Epithelial cell of proximal tubule (primary cell): ENCODE data around the gene DYNC1LI1. TPM values are rescaled to one million over a fixed set of nuclear protein-coding genes. Genes with fewer than 3 reads are reported as not detected.

Experiments used
- DNase-seq: peaks from one replicate; pipeline ENCODE4 v3.0.0-alpha.2; 2011; ENCODE audit warnings: low read depth
- H3K4me3 ChIP-seq: 2 replicates; pipeline ENCODE4 v1.5.1; 2011; ENCODE audit warnings: low read depth, mild to moderate bottlenecking, low read length
- total RNA-seq: library from RNA; depleted of rRNA; stranded (reverse); fragments of >200 nt; gene quantifications from 2 replicates; pipeline ENCODE4 v1.2.3, GENCODE V29; 2015
- TF ChIP-seq, protein P1 (sequence below): conservative IDR thresholded peaks from 2 replicates; pipeline ENCODE4 v1.5.1; 2012; ENCODE audit warnings: low read depth, mild to moderate bottlenecking, low read length

The DYNC1LI1 gene
- total RNA-seq, 1 donor from 2014 or later: 40.6 TPM

DNA sequence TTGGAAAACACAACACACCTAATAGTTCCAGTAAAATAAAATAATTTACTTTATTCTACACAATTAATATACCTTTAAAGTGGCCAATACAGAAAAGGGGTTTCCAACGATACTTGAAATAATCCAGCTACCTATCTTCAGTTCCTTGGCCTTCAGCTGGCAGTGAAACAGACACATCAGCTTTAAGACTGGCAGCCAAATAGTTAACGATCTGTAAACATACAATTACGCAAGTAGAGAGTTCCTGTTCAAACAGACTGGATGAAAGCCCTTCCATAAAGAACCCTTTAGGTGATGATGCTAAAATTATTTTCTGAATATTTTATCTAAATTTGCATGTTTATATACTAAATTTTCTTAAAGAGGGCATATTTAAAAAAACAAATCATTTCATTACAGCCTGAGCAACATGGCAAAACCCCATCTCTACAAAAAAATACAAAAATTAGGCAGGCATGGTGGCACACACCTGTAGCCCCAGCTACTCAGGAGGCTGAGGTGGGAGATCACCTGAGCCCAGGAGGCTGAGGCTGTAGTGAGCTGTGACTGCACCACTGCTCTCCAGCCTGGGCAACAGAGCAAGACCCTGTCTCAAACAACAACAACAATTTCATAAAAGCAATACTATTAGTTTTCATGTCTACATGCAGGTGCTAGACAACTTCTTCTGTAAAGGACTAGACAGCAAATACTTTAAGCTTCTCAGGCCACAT lies 12.9 kb downstream of the DYNC1LI1 start:
- H3K4me3 ChIP-seq: no peak overlapping the region
- TF ChIP-seq, protein P1, sequence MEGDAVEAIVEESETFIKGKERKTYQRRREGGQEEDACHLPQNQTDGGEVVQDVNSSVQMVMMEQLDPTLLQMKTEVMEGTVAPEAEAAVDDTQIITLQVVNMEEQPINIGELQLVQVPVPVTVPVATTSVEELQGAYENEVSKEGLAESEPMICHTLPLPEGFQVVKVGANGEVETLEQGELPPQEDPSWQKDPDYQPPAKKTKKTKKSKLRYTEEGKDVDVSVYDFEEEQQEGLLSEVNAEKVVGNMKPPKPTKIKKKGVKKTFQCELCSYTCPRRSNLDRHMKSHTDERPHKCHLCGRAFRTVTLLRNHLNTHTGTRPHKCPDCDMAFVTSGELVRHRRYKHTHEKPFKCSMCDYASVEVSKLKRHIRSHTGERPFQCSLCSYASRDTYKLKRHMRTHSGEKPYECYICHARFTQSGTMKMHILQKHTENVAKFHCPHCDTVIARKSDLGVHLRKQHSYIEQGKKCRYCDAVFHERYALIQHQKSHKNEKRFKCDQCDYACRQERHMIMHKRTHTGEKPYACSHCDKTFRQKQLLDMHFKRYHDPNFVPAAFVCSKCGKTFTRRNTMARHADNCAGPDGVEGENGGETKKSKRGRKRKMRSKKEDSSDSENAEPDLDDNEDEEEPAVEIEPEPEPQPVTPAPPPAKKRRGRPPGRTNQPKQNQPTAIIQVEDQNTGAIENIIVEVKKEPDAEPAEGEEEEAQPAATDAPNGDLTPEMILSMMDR: no peak
- no peak for DNase-seq

DNA sequence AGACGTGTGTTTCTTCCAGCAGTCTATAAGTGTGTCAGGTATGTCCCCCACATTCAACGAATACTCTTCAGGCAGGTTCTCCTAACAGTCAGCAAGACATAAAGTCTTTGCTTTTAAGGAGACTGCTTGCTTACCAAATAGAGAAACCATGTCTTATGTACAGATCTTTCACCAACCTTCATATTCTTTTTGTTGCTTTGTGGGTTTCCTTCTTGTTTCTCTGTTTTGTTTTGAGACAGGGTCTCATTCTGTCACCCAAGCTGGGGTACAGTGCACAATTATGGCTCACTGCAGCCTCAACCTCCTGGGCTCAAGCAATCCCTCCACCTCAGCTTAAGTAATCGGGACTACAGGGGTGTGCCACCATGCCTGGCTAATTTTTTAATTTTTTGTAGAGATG lies 14.3 kb downstream of the DYNC1LI1 start:
- TF ChIP-seq, protein P1: no peak
- DNase-seq: no peak
- H3K4me3 ChIP-seq: no peak overlapping the region

DNA sequence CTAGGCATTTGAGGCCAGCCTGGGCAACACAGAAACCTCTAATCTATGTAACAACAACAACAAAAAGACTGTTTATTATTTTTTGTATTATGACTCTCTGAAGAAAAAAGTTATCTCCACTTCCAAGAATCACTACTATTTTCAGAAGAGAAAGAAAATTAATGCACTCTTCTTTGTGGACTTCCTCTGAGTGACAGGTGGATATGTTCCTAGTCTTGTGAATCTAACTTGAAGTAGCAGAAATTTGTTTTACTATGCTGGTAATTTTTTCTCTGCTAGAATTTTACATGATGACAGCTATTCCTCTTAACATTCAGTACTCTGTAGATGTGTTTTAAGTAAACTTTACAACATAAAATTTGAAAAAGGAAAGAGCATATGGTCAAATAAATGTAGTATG lies 16.7 kb downstream of the DYNC1LI1 start:
- TF ChIP-seq, protein P1: no peak
- no peak overlapping the region for H3K4me3 ChIP-seq
- no peak for DNase-seq

DNA sequence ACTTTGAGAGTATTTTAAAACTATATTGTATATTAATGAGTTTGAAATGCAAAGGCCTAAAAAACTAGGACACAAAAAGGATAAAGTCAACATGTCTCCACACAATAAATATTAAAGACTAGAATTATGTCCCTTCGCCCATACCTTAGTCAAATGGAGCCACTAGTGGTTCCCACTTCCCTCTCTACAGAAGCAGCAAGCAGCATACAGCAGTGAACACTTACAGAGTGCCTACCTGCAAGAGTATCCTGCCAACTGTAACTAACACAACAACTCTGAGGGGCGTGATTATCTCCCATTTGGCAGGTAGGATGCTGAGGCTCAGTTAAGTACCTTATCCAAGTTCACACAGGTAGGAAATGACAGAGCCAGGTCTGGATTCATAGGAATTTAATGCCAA lies 17.2 kb downstream of the DYNC1LI1 start:
- TF ChIP-seq, protein P1: no peak
- no peak for DNase-seq
- no peak overlapping the region for H3K4me3 ChIP-seq

DNA sequence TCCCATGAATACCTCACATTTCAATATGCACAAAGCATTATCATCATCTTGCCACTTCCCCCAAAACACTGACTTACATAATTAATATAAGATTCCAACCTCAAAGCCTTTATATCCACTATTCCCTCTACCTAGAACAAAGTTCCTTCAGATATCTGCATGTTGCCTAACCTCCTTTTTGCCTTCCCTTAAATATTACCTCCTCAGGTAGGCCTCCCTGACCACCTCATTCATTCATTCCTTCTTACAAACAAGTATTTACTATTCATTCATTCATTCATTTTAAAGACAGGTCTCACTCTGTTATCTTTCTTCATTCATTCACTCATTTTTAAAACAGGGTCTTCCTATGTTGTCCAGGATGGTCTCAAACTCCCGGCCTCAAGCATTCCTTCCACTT lies 18.6 kb downstream of the DYNC1LI1 start:
- H3K4me3 ChIP-seq: no peak overlapping the region
- no peak for DNase-seq
- TF ChIP-seq, protein P1: no peak

DNA sequence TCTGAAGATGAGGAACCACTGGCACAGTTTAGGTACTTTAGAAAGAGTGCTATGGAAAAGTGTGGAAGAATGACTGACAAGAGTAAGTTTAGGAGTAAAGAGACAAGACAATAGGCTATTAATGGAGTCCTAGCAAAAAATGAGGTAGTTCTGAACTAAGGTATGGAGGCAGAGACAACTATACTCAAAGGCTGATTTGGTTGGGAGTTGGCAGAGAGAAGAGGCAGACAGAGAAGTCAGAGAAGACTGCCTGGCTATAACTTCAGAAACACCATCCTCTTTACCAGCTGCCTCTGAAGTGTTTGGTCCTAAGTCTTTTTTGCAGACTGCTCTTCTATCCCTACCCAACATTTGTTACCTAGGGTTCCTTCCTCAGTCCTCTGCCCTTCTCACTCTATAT lies 19.2 kb downstream of the DYNC1LI1 start:
- TF ChIP-seq, protein P1: no peak
- no peak for DNase-seq
- H3K4me3 ChIP-seq: no peak overlapping the region

DNA sequence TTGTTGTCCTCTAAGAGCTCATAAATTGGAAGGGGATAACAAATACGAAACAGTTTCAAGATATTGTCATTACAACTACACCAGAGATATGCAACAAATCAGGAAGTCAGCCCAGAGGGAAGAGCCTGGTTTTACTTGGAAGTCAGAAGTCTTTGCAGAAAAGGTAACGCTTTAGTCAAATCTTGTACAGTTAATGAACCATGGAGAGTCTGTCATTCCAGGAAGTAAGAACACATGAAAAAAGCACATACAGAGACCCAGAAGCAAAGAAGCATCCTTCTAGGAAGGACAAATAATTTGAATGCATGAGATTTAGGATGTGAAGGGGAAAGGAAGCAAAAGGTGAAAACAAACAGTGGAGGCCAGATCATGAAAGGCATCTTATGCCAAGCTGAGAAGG lies 19.6 kb downstream of the DYNC1LI1 start:
- TF ChIP-seq, protein P1: no peak
- H3K4me3 ChIP-seq: no peak overlapping the region
- DNase-seq: no peak
